ENCODE data around the gene AFF1. TPM values are rescaled to one million over a fixed set of nuclear protein-coding genes. Genes with fewer than 3 reads are reported as not detected.

The AFF1 gene
- total RNA-seq, 4 donors from 2014 or later = 59.7 to 78.1 (median 65.9) TPM

DNA sequence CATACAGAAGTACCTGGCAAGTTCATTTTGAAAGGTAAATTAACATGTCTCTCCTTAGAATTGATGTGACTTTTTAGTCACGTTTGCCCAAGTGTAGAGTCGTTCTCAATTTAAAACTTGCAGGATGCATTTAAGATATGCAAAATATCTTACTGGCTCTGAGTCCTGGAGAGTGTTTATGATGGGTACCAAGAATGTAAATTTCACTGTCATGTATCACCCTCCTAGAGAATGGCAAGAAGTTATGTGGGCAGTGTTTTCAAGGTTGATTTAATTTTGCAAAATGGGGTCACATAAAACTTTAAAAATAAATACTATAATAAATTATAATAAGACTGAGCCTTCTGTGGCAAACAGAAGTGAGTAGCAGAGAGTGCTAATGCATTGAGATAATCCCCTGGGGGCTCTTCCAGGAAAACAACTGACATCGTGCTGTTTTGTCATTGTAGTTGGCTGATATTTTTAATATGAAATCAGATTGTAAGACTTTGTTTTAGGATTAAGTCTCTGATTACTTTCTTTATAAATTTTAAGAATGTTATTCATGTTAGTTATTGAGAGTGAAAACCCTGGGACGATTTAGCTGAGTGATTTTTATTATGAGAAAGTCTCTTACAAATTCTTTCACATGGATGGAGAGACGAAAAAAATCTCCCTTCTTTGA is 103.0 kb downstream of the AFF1 start:
- H3K27me3 ChIP-seq = no peaks in the 10 kb centered on the region
- H3K27ac ChIP-seq = peak overlapping the region; percentile 81 to 88 (median 84)
- H3K36me3 ChIP-seq = no peaks in the 10 kb centered on the region
- TF ChIP-seq POLR2AphosphoS5 (IDR thresholded peaks at IDR 0.05) (peak; percentile 8), POLR2A (IDR thresholded peaks at IDR 0.05) (no peak)
- H3K4me1 ChIP-seq = peaks cover 37 to 100% (median 76%) of the 10 kb centered on the region in 3 donors
- ATAC-seq = no peak
- no peak overlapping the region for H3K4me3 ChIP-seq
- WGBS, 2 donors (ENCODE audit: low coverage in 1 of 2) = 18 to 20% methylated on average over 5 of the region's 5 CpGs
- H3K9me3 ChIP-seq = no peaks in the 10 kb centered on the region

DNA sequence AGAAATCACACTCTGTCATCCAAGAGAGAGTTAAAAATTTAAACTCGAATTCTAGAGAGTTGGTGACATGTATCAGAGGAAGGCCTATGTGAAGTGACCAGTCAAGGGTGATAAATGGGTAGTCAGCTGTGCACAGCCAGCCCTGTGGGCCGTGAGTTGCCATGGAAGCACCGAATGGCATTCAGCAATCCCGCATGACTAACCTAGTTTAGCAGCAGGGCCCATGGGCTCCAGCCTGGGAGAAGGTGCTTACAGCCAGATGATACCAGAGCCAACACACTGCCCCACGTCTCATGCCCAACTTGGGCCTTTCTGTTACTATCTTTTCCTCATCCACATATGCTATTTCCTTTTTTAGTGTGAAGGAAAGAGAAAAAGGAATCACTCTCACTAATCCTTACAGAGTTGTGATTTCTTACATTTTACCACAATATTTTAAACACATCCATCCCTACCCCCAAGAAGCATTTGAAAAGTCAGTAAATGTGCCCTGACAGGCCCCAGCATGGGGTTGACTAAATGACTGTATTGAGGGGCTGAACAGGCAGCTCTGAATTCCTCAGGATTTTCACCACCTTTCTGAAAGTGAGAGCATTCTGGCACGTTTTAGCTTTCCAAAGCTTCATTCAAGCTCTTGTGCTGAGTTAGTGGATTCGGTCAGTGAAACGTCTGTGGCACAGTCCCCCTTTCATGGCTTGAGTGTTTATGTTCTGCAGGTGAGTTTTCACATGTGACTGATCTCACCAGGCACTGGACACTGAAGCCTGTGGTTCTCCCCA is 104.2 kb downstream of the AFF1 start:
- Histone ChIP-seq H3K9me3 (no peaks in the 10 kb centered on the region), H3K36me3 (no peaks in the 10 kb centered on the region), H3K27ac (peak overlapping the region; percentile 81 to 88 (median 84)), H3K4me1 (peaks cover 32 to 100% (median 76%) of the 10 kb centered on the region in 3 donors), H3K27me3 (no peaks in the 10 kb centered on the region), H3K4me3 (no peak overlapping the region)
- no peak for TF ChIP-seq POLR2A (IDR thresholded peaks at IDR 0.05)
- TF ChIP-seq, protein P1, sequence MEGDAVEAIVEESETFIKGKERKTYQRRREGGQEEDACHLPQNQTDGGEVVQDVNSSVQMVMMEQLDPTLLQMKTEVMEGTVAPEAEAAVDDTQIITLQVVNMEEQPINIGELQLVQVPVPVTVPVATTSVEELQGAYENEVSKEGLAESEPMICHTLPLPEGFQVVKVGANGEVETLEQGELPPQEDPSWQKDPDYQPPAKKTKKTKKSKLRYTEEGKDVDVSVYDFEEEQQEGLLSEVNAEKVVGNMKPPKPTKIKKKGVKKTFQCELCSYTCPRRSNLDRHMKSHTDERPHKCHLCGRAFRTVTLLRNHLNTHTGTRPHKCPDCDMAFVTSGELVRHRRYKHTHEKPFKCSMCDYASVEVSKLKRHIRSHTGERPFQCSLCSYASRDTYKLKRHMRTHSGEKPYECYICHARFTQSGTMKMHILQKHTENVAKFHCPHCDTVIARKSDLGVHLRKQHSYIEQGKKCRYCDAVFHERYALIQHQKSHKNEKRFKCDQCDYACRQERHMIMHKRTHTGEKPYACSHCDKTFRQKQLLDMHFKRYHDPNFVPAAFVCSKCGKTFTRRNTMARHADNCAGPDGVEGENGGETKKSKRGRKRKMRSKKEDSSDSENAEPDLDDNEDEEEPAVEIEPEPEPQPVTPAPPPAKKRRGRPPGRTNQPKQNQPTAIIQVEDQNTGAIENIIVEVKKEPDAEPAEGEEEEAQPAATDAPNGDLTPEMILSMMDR (IDR thresholded peaks at IDR 0.05) = no peak
- peak; percentile 47 for TF ChIP-seq POLR2AphosphoS5 (IDR thresholded peaks at IDR 0.05)
- ATAC-seq = peak; percentile 89
- 15 to 16% methylated on average over 5 to 8 of the region's 8 CpGs for WGBS, 2 donors (ENCODE audit: low coverage in 1 of 2)

DNA sequence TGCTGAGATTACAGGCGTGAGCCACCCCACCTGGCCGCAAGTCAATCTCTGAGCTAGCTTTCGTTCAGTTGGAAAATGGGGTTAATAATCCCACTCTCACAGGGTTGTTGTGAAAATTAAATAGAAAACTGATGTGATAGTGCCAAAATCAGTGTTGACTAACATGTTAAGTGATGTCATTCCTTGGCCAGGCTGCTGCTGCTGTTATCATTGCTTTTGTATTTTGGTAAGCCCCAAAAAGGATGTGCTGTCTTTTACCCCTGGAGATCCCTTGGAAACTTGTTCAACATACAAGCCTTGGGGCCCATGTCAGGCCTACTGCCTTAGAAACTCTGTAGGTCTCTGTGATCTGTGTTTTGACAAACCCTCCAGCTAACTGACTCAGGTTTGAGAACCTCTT is 106.3 kb downstream of the AFF1 start:
- peaks cover 33 to 100% (median 73%) of the 10 kb centered on the region in 3 donors for H3K4me1 ChIP-seq
- H3K4me3 ChIP-seq = no peak overlapping the region
- no peaks in the 10 kb centered on the region for H3K27me3 ChIP-seq
- peak overlapping the region; percentile 45 to 88 (median 84) for H3K27ac ChIP-seq
- H3K36me3 ChIP-seq = no peaks in the 10 kb centered on the region
- H3K9me3 ChIP-seq = no peaks in the 10 kb centered on the region
- WGBS, 2 donors (ENCODE audit: low coverage in 1 of 2) = 80% methylated on average over 1 of the region's 3 CpGs; no CpG with 5 or more reads in 1 of the 2 donors
- ATAC-seq = peak; percentile 41
- TF ChIP-seq EP300 (IDR thresholded peaks at IDR 0.05) (no peak), POLR2A (IDR thresholded peaks at IDR 0.05) (no peak), POLR2AphosphoS5 (IDR thresholded peaks at IDR 0.05) (peak; percentile 43)
- TF ChIP-seq, protein P1 (IDR thresholded peaks at IDR 0.05) = no peak

DNA sequence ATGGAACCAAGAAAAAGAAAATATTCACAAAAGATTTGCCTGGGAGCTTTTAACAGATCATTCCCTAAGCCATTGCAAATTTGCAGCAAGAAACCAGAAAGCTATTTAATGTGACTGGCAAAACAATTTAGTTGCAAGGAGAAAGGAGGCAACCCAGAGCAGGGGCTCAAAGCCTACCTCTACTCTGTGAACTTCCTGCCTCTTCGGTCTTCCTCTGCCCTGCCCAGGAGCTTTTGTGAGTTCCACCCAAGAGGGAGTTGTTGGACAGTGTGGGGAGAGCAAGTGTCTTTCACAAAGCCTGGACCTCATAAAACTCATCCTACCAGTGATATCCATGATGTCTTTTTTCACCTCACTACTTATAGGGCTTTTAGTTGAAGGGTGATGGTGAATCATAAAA is 107.4 kb downstream of the AFF1 start:
- no peaks in the 10 kb centered on the region for H3K27me3 ChIP-seq
- no peak for ATAC-seq
- no peaks in the 10 kb centered on the region for H3K9me3 ChIP-seq
- H3K4me1 ChIP-seq = peaks cover 26 to 100% (median 64%) of the 10 kb centered on the region in 3 donors
- TF ChIP-seq EP300 (IDR thresholded peaks at IDR 0.05) (no peak), POLR2A (IDR thresholded peaks at IDR 0.05) (no peak), POLR2AphosphoS5 (IDR thresholded peaks at IDR 0.05) (no peak)
- TF ChIP-seq, protein P1 (IDR thresholded peaks at IDR 0.05) = no peak
- H3K27ac ChIP-seq = peak overlapping the region in 3 of 4 donors; percentile 63 to 86 (median 81)
- WGBS, 2 donors (ENCODE audit: low coverage in 1 of 2) = 57% methylated on average over 1 of the region's 1 CpG
- H3K36me3 ChIP-seq = peaks cover 0 to 7% of the 10 kb centered on the region in 2 donors
- H3K4me3 ChIP-seq = no peak overlapping the region

DNA sequence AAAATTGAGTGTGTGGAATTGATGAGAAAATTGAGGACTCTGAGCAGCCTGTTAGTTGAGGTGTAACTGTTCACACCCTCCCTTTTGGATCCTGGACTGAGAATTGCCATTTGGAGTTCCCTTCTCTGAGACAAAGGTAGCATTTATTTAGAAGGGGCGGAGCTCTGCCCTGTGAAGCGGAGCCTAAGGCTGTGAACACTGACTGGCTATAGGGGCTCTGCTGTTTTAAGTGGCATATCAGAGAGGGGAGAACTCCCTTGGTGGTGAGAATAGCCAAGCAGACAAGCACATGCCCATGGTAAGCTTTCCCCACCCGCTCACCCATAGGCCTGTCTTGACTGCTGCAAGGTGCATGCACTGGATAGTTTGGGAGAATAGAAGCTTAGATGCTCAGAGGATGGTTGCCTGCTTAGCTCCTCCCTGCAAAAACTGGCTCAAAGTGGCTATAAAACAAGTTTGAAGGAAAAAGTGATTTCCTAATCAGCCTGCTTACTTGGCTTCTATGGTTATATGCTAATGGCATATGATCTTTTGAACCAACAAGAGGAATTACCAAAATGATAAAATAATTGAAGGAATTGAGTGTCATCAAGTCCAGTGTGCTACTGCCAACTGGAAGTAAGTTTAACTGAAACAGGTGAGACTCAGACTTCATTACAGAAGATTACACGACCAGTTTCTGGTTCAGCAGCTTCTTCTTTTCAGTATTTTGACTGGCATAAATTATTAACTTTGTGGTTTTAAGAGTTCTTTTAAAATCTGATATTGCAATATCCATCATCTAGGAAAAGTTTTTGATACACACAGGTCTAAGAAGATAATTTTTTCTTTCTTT is 108.4 kb downstream of the AFF1 start:
- no peak for TF ChIP-seq POLR2A (IDR thresholded peaks at IDR 0.05)
- TF ChIP-seq, protein P1 (IDR thresholded peaks at IDR 0.05) = no peak
- no peak for TF ChIP-seq POLR2AphosphoS5 (IDR thresholded peaks at IDR 0.05)
- TF ChIP-seq EP300 (IDR thresholded peaks at IDR 0.05) = no peak

More for the DNA sequence above, 108.4 kb downstream of the AFF1 start:
- H3K36me3 ChIP-seq = peaks cover 0 to 11% of the 10 kb centered on the region in 2 donors
- no peaks in the 10 kb centered on the region for H3K27me3 ChIP-seq
- no peaks in the 10 kb centered on the region for H3K9me3 ChIP-seq
- peak overlapping the region in 3 of 4 donors; percentile 58 to 86 (median 81) for H3K27ac ChIP-seq
- peaks cover 16 to 96% (median 55%) of the 10 kb centered on the region in 3 donors for H3K4me1 ChIP-seq
- no peak overlapping the region for H3K4me3 ChIP-seq
- 70 to 86% methylated on average over 3 to 4 of the region's 4 CpGs for WGBS, 2 donors (ENCODE audit: low coverage in 1 of 2)
- no peak for ATAC-seq

Data from gastroesophageal sphincter (tissue), 4 donors.